Ishikawa (cell line): ENCODE measurements around the gene NCAPH2.

Experiments
- CEBPB ChIP-seq: IDR thresholded peaks from 2 replicates; pipeline ENCODE4 v1.6.1; 2012
- CREB1 ChIP-seq: IDR thresholded peaks from 2 replicates; pipeline ENCODE4 v1.6.1; 2012; ENCODE audit warnings: low read depth
- EGR1 ChIP-seq: IDR thresholded peaks from 2 replicates; pipeline ENCODE4 v1.6.1; 2012
- EP300 ChIP-seq: IDR thresholded peaks from 2 replicates; pipeline ENCODE4 v1.6.1; 2012; ENCODE audit warnings: borderline replicate concordance
- FOXM1 ChIP-seq: IDR thresholded peaks from 2 replicates; pipeline ENCODE4 v1.6.1; 2012; ENCODE audit warnings: low read depth, borderline replicate concordance
- MAX ChIP-seq: IDR thresholded peaks from 2 replicates; pipeline ENCODE4 v1.6.1; 2012
- NFIC ChIP-seq: IDR thresholded peaks from 2 replicates; pipeline ENCODE4 v1.6.1; 2012
- RAD21 ChIP-seq: IDR thresholded peaks from 2 replicates; pipeline ENCODE4 v1.6.1; 2012; ENCODE audit warnings: low read depth
- REST ChIP-seq: IDR thresholded peaks from 2 replicates; pipeline ENCODE4 v1.6.1; 2012; ENCODE audit warnings: low read depth, mild to moderate bottlenecking
- TAF1 ChIP-seq: IDR thresholded peaks from 2 replicates; pipeline ENCODE4 v1.6.1; 2012; ENCODE audit warnings: low read depth, mild to moderate bottlenecking
- TCF12 ChIP-seq: IDR thresholded peaks from 2 replicates; pipeline ENCODE4 v1.6.1; 2012; ENCODE audit warnings: low read depth
- USF1 ChIP-seq: IDR thresholded peaks from 2 replicates; pipeline ENCODE4 v1.6.1; 2012
- YY1 ChIP-seq: IDR thresholded peaks from 2 replicates; pipeline ENCODE4 v1.6.1; 2012; ENCODE audit warnings: low read depth

- TF ChIP-seq USF1, result no peak
- no peak for TF ChIP-seq FOXM1
- TF ChIP-seq EP300, result no peak
- no peak for TF ChIP-seq TAF1
- no peak for TF ChIP-seq REST
- no peak for TF ChIP-seq YY1
- no peak for TF ChIP-seq CREB1
- TF ChIP-seq EGR1, result no peak
- no peak for TF ChIP-seq CEBPB
- no peak for TF ChIP-seq TCF12
- no peak for TF ChIP-seq NFIC
- no peak for TF ChIP-seq RAD21
- no peak for TF ChIP-seq MAX
These were observed 18.4 kb upstream of the NCAPH2 start for GRCh38 chr22:50489363-50490243.
